ENCODE data around the gene SRM. TPM values are rescaled to one million over a fixed set of nuclear protein-coding genes. Genes with fewer than 3 reads are reported as not detected.
"Not testable (repeated sequence)": the region's sequence is repeated elsewhere in the genome, so short reads cannot be mapped to it uniquely, and the experiment has no call there.

The SRM gene
- total and polyA plus RNA-seq, 11 donors = 29.9 to 162 (median 54.7) TPM

DNA sequence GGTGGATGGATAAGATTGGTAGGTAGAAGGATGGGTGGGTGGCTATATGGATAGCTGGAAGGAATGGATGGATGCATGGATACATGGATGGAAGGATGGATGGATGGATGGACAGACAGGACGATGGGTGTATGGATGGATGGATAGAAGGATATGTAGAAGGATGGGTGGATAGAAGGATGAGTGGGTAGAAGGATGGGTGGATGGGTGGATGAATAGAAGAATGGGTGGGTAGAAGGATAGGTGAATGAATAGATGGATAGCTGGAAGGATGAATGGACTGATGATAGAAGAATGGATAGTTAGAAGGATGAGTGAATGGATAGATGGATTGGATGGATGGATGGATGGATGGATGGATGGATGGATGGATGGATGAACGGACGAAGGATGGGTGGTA is 17.8 kb downstream of the SRM start:
- no peak for TF ChIP-seq POLR2A (IDR thresholded peaks at IDR 0.05)
- TF ChIP-seq, protein P1, sequence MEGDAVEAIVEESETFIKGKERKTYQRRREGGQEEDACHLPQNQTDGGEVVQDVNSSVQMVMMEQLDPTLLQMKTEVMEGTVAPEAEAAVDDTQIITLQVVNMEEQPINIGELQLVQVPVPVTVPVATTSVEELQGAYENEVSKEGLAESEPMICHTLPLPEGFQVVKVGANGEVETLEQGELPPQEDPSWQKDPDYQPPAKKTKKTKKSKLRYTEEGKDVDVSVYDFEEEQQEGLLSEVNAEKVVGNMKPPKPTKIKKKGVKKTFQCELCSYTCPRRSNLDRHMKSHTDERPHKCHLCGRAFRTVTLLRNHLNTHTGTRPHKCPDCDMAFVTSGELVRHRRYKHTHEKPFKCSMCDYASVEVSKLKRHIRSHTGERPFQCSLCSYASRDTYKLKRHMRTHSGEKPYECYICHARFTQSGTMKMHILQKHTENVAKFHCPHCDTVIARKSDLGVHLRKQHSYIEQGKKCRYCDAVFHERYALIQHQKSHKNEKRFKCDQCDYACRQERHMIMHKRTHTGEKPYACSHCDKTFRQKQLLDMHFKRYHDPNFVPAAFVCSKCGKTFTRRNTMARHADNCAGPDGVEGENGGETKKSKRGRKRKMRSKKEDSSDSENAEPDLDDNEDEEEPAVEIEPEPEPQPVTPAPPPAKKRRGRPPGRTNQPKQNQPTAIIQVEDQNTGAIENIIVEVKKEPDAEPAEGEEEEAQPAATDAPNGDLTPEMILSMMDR (IDR thresholded peaks at IDR 0.05) = no peak
- no peaks in the 10 kb centered on the region for H3K9me3 ChIP-seq
- DNase-seq (no peak), ATAC-seq (no peak)
- intact Hi-C loops (cut with DNase I) = loop anchor here in 1 of 10 donors (10.0 kb wide), 1 partner anchor 683 kb away; no protein-coding TSS in a partner anchor
- WGBS, 4 donors = 78 to 82% (median 80%) methylated on average over 3 of the region's 3 CpGs
- no peak overlapping the region for H3K27ac ChIP-seq
- no peaks in the 10 kb centered on the region for H3K27me3 ChIP-seq
- no peak overlapping the region for H3K4me3 ChIP-seq
- H3K4me1 ChIP-seq = peaks cover 0 to 9% (median 6%) of the 10 kb centered on the region in 12 donors
- H3K36me3 ChIP-seq = no peaks in the 10 kb centered on the region

DNA sequence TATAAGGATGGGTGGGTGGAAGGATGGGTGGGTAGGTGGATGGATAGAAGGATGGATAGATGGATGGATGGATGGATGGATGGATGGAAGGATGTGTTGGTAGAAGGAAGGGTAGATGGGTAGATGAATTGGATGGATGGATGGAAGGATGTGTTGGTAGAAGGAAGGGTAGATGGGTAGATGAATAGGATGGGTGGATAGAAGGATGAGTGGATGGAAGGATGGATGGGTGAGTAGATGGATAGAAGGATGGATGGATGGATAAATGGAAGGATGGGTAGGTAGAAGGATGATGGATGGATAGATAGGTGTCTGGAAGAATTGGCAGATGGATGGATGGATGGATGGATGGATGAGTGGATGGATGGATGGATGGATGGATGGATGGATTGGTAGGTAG is 18.8 kb downstream of the SRM start:
- Histone ChIP-seq H3K4me1 (peaks cover 0 to 9% (median 6%) of the 10 kb centered on the region in 12 donors), H3K9me3 (no peaks in the 10 kb centered on the region), H3K27ac (no peak overlapping the region), H3K4me3 (no peak overlapping the region), H3K36me3 (no peaks in the 10 kb centered on the region), H3K27me3 (no peaks in the 10 kb centered on the region)
- no peak for ATAC-seq
- DNase-seq = no peak
- intact Hi-C loops (cut with DNase I) = loop anchor here in 3 of 10 donors (2.0 to 10.0 kb wide), 3 partner anchors 596 to 684 kb away; no protein-coding TSS in a partner anchor
- TF ChIP-seq, protein P1 (IDR thresholded peaks at IDR 0.05) = no peak
- no peak for TF ChIP-seq POLR2A (IDR thresholded peaks at IDR 0.05)

DNA sequence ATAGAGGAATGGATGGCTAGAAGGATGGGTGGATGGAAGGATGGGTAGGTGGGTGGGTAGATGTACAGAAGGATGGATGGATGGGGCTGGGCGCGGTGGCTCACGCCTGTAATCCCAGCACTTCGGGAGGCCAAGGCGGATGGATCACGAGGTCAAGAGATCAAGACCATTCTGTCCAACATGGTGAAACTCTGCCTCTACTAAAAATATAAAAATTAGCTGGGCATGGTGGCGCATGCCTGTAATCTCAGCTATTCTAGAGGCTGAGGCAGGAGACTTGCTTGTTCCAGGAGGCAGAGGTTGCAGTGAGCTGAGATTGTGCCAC is 19.8 kb downstream of the SRM start:
- not testable (repeated sequence) for H3K27me3 ChIP-seq, ATAC-seq, H3K9me3 ChIP-seq, H3K36me3 ChIP-seq, H3K27ac ChIP-seq, H3K4me3 ChIP-seq, H3K4me1 ChIP-seq, DNase-seq
- intact Hi-C loops (cut with DNase I) = loop anchor here in 3 of 10 donors (2.0 to 10.0 kb wide), 3 partner anchors 597 to 685 kb away; no protein-coding TSS in a partner anchor
- WGBS, 4 donors = 87 to 92% (median 91%) methylated on average over 7 of the region's 7 CpGs

DNA sequence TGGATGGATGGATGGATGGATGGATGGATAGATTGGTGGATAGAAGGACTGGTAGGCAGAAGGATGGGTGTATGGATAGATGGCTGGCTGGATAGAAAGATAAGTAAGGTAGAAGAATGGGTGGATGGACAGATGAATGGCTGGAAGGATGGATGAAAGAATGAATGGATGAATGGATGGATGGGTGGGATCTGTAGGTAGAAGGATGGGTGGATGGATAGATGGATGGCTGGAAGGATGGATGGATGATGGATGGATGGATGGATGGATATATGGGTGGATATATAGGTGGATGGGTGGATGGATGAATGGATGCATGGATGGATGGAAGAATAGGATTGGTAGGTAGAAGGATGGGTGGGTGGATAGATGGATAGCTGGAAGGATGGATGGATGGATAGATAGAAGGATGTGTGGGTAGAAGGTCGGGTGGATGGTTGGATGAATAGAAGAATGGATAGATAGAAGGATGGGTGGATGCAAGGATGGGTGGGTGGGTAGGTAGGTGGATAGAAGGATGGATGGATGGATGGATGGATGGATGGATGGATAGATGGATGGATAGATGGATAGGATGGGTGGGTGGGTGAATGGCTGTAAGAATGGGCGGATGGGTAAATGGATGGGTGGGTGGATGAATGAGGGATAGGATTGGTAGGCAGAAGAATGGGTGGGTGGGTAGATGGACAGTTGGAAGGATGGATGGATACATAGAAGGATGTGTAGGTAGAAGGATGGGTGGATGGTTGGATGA is 20.3 kb downstream of the SRM start:
- WGBS, 4 donors = 66 to 71% (median 68%) methylated on average over 2 of the region's 2 CpGs
- Histone ChIP-seq H3K9me3 (no peaks in the 10 kb centered on the region), H3K27ac (no peak overlapping the region), H3K4me3 (no peak overlapping the region), H3K27me3 (no peaks in the 10 kb centered on the region), H3K36me3 (no peaks in the 10 kb centered on the region), H3K4me1 (peaks cover 0 to 9% (median 6%) of the 10 kb centered on the region in 12 donors)
- no peak for TF ChIP-seq POLR2A (IDR thresholded peaks at IDR 0.05)
- TF ChIP-seq, protein P1 (IDR thresholded peaks at IDR 0.05) = no peak
- intact Hi-C loops (cut with DNase I) = loop anchor here in 9 of 10 donors (2.0 to 10.0 kb wide), 9 partner anchors 195 to 685 kb away; no protein-coding TSS in a partner anchor
- no peak for ATAC-seq
- DNase-seq = no peak
